ENCODE results near the gene MYO19.

DNA sequence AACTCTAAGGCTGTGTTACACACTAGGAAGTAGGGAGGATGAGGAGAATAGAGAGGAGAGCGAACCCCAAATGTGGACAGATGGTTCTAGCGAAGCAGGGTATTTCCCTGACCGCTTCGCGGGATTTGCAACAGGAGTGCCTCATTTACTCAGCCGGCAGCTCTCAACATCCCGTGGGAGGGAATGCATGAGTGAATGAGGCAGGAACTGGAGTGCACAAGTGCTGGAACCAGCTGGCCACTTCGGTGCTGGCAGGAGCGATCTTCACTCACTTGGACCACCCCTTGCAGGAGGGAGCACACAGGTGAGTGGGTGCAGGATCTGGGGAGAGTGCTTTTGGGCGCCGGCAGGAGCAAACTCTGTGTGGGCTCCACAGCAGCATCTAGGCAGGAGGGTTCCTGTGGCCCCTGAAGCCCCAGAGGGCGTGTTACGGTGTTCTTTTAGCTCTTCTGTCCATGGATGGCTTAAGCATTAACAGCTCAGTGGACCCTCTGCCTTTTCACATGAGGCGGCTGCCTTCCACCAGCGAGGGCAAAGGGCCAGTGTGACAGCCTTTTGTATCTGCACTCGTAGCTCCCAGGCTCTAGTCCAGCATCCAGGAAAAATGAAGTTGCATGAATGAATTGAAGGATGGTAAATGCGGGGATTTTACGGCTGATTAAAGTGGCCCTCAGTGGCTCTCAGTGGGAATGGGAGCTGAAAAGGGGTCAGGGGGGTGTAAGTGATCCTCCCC is 65.6 kb downstream of the MYO19 start:
- TF ChIP-seq CTCF (IDR thresholded peaks at IDR 0.05) (no peak), POLR2A (IDR thresholded peaks at IDR 0.05) (no peak)
